ENCODE measurements around the gene FN1.

FN1 gene

GRCh38 chr2:215431290-215431689 is 4.6 kb downstream of the FN1 start:
- Histone ChIP-seq H3K36me3 (peaks cover 0 to 84% (median 4%) of the 10 kb centered on the region in 11 experiments; a peak in 11 of 22 replicates), H3K9me3 (replicated peaks in 1 of 11) (peaks cover 0 to 9% (median 0%) of the 10 kb centered on the region in 11 experiments; a peak in 1 of 22 replicates), H3K4me1 (peaks cover 1 to 62% (median 7%) of the 10 kb centered on the region in 10 experiments; a peak in 14 of 20 replicates), H3K4me2 (peak overlapping the region in 4 of 11 experiments; percentile 26 to 92 (median 89); a peak in 6 of 22 replicates), H3K4me3 (peak overlapping the region in 2 of 10 experiments; percentile 74 to 76; a peak in 3 of 20 replicates), H4K20me1 (peaks cover 0 to 44% (median 0%) of the 10 kb centered on the region in 11 experiments; a peak in 2 of 22 replicates), H3K27ac (peak overlapping the region in 2 of 11 experiments; percentile 12 to 88; a peak in 1 of 22 replicates), H3K27me3 (peaks cover 0 to 32% (median 25%) of the 10 kb centered on the region in 11 experiments; a peak in 16 of 22 replicates), H3K9ac (peak overlapping the region in 3 of 11 experiments; percentile 2 to 49 (median 3); a peak in 4 of 22 replicates)
- TF ChIP-seq Cebpa-rat (IDR thresholded peaks at IDR 0.05), result no peak

GRCh38 chr2:215430528-215431187 is 5.2 kb downstream of the FN1 start:
- Histone ChIP-seq H3K4me1 (peaks cover 0 to 62% (median 6%) of the 10 kb centered on the region in 10 experiments; a peak in 13 of 20 replicates), H3K4me3 (peak overlapping the region in 2 of 10 experiments; percentile 36 to 74; a peak in 2 of 20 replicates), H3K9ac (peak overlapping the region in 3 of 11 experiments; percentile 2 to 49 (median 3); a peak in 3 of 22 replicates), H3K9me3 (replicated peaks in 1 of 11) (peaks cover 0 to 9% (median 0%) of the 10 kb centered on the region in 11 experiments; a peak in 1 of 22 replicates), H3K27ac (peak overlapping the region in 2 of 11 experiments; percentile 12 to 88; a peak in 1 of 22 replicates), H3K4me2 (peak overlapping the region in 4 of 11 experiments; percentile 26 to 92 (median 89); a peak in 6 of 22 replicates), H3K27me3 (peaks cover 0 to 26% (median 20%) of the 10 kb centered on the region in 11 experiments; a peak in 16 of 22 replicates), H4K20me1 (peaks cover 0 to 47% (median 0%) of the 10 kb centered on the region in 11 experiments; a peak in 3 of 22 replicates), H3K36me3 (peaks cover 0 to 89% (median 4%) of the 10 kb centered on the region in 11 experiments; a peak in 11 of 22 replicates)
- TF ChIP-seq Cebpa-rat (IDR thresholded peaks at IDR 0.05), result no peak

DNA sequence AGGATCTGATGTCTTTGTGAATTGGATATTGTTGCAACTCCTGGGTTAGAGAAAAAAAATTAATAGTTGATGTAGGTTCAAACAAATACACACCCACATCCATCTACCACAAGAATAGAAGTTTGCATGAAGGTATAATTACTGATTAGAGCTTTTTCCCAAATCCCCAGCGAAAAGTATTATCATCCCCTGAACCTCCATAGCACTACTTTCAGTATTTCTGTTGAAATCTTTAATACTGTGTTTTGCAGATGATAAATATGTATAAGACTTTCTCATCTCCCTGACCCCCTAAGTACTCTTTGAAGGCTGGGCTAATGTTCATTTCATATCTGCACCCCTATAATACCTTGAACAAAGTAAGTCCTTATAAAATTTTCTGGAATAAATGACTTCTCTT is 6.4 kb downstream of the FN1 start:
- Histone ChIP-seq H3K27ac (no peak overlapping the region), H4K20me1 (peaks cover 0 to 51% (median 0%) of the 10 kb centered on the region in 11 experiments; a peak in 4 of 22 replicates), H3K27me3 (peaks cover 0 to 14% (median 8%) of the 10 kb centered on the region in 11 experiments; a peak in 15 of 22 replicates), H3K9ac (no peak overlapping the region), H3K4me1 (peaks cover 0 to 61% (median 0%) of the 10 kb centered on the region in 10 experiments; a peak in 7 of 20 replicates), H3K36me3 (peaks cover 0 to 97% (median 4%) of the 10 kb centered on the region in 11 experiments; a peak in 11 of 22 replicates), H3K4me3 (no peak overlapping the region), H3K9me3 (replicated peaks in 1 of 11) (peaks cover 0 to 9% (median 0%) of the 10 kb centered on the region in 11 experiments; a peak in 1 of 22 replicates), H3K4me2 (peak overlapping the region in 2 of 11 experiments; percentile 87 to 92; a peak in 2 of 22 replicates)
- no peak for TF ChIP-seq Cebpa-rat (IDR thresholded peaks at IDR 0.05)

GRCh38 chr2:215428060-215428910 is 7.6 kb downstream of the FN1 start:
- peaks cover 0 to 99% (median 7%) of the 10 kb centered on the region in 11 experiments; a peak in 11 of 22 replicates for H3K36me3 ChIP-seq
- H3K4me2 ChIP-seq, result no peak overlapping the region

DNA sequence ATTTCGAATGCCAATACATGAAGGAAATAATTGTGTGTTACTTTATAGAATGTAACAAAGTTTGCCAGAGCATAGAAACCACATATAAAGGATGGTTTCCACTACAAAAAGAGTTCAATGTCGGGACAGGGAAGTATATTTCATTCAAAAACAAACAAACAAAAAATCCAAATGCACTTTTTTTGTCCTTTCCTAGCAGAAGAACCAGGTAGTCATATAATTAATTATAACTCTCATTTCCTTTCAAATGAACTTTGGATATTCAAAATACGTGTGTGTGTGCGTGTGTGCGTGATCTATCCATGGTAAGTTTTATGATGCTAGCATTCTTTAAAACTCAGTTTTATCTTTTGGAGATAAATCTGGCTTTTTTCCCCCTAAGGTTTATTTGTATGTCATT is 8.3 kb downstream of the FN1 start:
- TF ChIP-seq Cebpa-rat (IDR thresholded peaks at IDR 0.05), result no peak
- H3K27ac ChIP-seq, result no peak overlapping the region
- peaks cover 0 to 57% (median 8%) of the 10 kb centered on the region in 10 experiments; a peak in 15 of 20 replicates for H3K4me1 ChIP-seq
- no peak overlapping the region for H3K4me2 ChIP-seq
- peaks cover 0 to 51% (median 0%) of the 10 kb centered on the region in 11 experiments; a peak in 6 of 22 replicates for H4K20me1 ChIP-seq
- peaks cover 0 to 99% (median 7%) of the 10 kb centered on the region in 11 experiments; a peak in 11 of 22 replicates for H3K36me3 ChIP-seq
- H3K9ac ChIP-seq, result no peak overlapping the region
- H3K9me3 ChIP-seq (replicated peaks in 1 of 11), result 0 out of 22 replicates have a peak, but pooled peaks cover 0 to 3% (median 0%) of the 10 kb centered on the region in 11 experiments
- no peaks in the 10 kb centered on the region for H3K27me3 ChIP-seq
- no peak overlapping the region for H3K4me3 ChIP-seq

More at GRCh38 chr2:215428060-215428910, 7.6 kb downstream of the FN1 start:
- Histone ChIP-seq H3K9me3 (replicated peaks in 1 of 11) (peaks cover 0 to 8% (median 0%) of the 10 kb centered on the region in 11 experiments; a peak in 1 of 22 replicates), H4K20me1 (peaks cover 0 to 54% (median 0%) of the 10 kb centered on the region in 11 experiments; a peak in 5 of 22 replicates), H3K4me3 (no peak overlapping the region), H3K27ac (no peak overlapping the region), H3K4me1 (peaks cover 0 to 61% (median 5%) of the 10 kb centered on the region in 10 experiments; a peak in 15 of 20 replicates), H3K9ac (no peak overlapping the region), H3K27me3 (peaks cover 0 to 2% (median 0%) of the 10 kb centered on the region in 11 experiments; a peak in 1 of 22 replicates)
- no peak for TF ChIP-seq Cebpa-rat (IDR thresholded peaks at IDR 0.05)

DNA sequence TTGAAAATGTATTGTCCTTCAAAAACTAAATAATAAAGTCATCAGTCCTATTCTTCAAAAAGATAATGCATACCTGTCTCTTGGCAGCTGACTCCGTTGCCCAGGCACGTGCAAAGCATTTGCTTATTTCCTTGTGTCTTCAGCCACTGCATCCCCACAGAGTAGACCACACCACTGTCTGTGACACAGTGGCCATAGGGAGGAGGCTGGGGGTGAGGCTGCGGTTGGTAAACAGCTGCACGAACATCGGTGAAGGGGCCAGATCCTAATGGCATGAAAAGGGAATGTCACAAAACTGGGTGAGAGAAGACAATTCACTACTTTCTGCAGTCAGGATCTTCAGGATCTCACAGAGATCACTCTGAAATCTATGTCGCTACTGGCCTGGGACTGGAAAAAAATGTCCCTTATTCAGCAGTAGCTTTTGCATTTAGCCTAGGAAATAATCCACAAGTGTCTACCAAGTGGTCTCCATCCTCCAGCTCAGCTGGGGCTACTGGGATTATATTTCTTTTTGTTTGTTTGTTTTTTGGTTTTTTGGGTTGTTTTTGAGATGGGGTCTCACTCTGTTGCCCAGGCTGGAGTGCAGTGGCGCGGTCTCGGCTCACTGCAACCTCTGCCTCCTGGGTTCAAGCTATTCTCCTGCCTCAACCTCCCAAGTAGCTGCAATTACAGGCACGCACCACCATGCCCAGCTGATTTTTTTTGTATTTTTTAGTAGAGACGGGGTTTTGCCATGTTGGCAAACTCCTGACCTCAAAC is 10.7 kb downstream of the FN1 start:
- TF ChIP-seq Cebpa-rat (IDR thresholded peaks at IDR 0.05), result no peak

DNA sequence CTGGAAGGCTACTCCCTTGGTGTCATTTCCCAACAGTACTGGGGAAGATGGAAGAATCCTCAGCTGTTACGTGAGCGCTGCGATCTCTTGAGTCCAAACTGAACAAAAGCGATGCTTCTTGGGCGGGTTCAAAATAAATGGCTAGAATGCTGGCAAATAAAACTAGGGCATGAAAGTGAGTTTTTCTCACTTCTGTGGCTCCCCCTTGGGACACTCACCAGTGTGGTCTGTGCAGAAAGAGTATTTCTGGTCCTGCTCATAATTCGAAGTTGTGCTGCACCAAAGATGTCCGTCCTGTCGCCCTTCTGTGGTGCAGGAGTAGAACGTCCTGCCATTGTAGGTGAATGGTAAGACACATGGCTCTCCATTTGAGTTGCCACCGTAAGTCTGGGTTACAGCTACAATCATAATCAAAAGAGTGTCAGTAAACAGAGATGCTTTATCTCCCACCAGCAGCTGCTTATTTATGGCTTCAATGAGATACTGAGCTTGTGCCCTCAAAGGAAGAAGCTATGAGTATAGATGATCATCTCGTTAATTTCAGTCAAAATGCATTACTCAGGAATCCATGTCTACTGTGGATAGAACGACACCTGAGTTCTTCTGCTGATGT is 11.8 kb downstream of the FN1 start:
- Histone ChIP-seq H3K4me3 (no peak overlapping the region), H3K4me2 (peak overlapping the region in 6 of 11 experiments; percentile 27 to 51 (median 42); a peak in 8 of 22 replicates), H3K36me3 (peaks cover 0 to 99% (median 6%) of the 10 kb centered on the region in 11 experiments; a peak in 11 of 22 replicates), H3K27ac (no peak overlapping the region), H4K20me1 (peaks cover 0 to 74% (median 0%) of the 10 kb centered on the region in 11 experiments; a peak in 6 of 22 replicates), H3K27me3 (no peaks in the 10 kb centered on the region), H3K9ac (no peak overlapping the region), H3K9me3 (replicated peaks in 1 of 11) (0 out of 22 replicates have a peak, but pooled peaks cover 0 to 3% (median 0%) of the 10 kb centered on the region in 11 experiments), H3K4me1 (peaks cover 0 to 29% (median 8%) of the 10 kb centered on the region in 10 experiments; a peak in 15 of 20 replicates)
- no peak for TF ChIP-seq Cebpa-rat (IDR thresholded peaks at IDR 0.05)

More for the DNA sequence above, 10.7 kb downstream of the FN1 start:
- Histone ChIP-seq H3K36me3 (peaks cover 0 to 100% (median 7%) of the 10 kb centered on the region in 11 experiments; a peak in 11 of 22 replicates), H3K27ac (no peak overlapping the region), H3K27me3 (no peaks in the 10 kb centered on the region), H3K9ac (no peak overlapping the region), H3K4me1 (peaks cover 0 to 33% (median 8%) of the 10 kb centered on the region in 10 experiments; a peak in 15 of 20 replicates), H3K4me2 (no peak overlapping the region), H3K4me3 (no peak overlapping the region), H3K9me3 (replicated peaks in 1 of 11) (0 out of 22 replicates have a peak, but pooled peaks cover 0 to 3% (median 0%) of the 10 kb centered on the region in 11 experiments), H4K20me1 (peaks cover 0 to 63% (median 0%) of the 10 kb centered on the region in 11 experiments; a peak in 6 of 22 replicates)
